PC-9 (cell line): Measurements from ENCODE around the gene SDK2. TPM values are rescaled to one million over a fixed set of nuclear protein-coding genes. Genes with fewer than 3 reads are reported as not detected.
"Not testable (repeated sequence)": the region's sequence is repeated elsewhere in the genome, so short reads cannot be mapped to it uniquely, and the experiment has no call there.

Experiments used
- BruUV-seq: library from RNA; stranded (reverse); fragments of 400-500 nt; replicated peaks from 2 replicates; lab custom pipeline; 2021; lab: Mats Ljungman, UMichigan
- CTCF ChIA-PET: fragments of 300-600 bp; sonication (Branson Sonifier 250); formaldehyde crosslinking; loops from one replicate; lab custom pipeline; 2022; ENCODE audit warnings: antibody characterized with exemption; lab: Charles Lee
- POLR2A ChIA-PET: fragments of 300-600 bp; sonication (Branson Sonifier 250); formaldehyde crosslinking; loops from one replicate; lab custom pipeline; 2022; ENCODE audit warnings: antibody characterized with exemption; ENCODE audit not compliant: unreplicated experiment; lab: Charles Lee
- DNase-seq, 2 experiments: peaks; one replicate each; pipeline versions ENCODE4 v3.0.0 to v3.0.0-alpha.2; 2015 to 2022; ENCODE audit warnings: mixed read lengths in 1 of 2
- H2AFZ ChIP-seq: fragments of 200-600 bp; sonication (generic); 2 replicates; pipeline ENCODE4 v1.8.1; 2017; ENCODE audit warnings: antibody characterized with exemption
- H3F3A ChIP-seq: fragments of 200-600 bp; sonication (generic); 2 replicates; pipeline ENCODE4 v1.8.1; 2017; ENCODE audit warnings: antibody characterized with exemption, mild to moderate bottlenecking, low read depth; ENCODE audit not compliant: insufficient read depth
- H3K27ac ChIP-seq: fragments of 200-600 bp; sonication (generic); 2 replicates; pipeline ENCODE4 v1.6.1; 2016; ENCODE audit warnings: mixed run types
- H3K27me3 ChIP-seq: fragments of 200-600 bp; sonication (generic); 2 replicates; pipeline ENCODE4 v1.6.1; 2016; ENCODE audit warnings: low read depth, mixed run types; ENCODE audit not compliant: insufficient read depth
- H3K36me3 ChIP-seq: fragments of 200-600 bp; sonication (generic); 2 replicates; pipeline ENCODE4 v1.6.1; 2016; ENCODE audit warnings: low read depth, mixed run types
- H3K4me1 ChIP-seq: fragments of 200-600 bp; sonication (generic); replicated peaks from 2 replicates; pipeline ENCODE4 v1.6.1; 2016; ENCODE audit warnings: mixed run types; ENCODE audit not compliant: insufficient read depth
- H3K4me2 ChIP-seq: fragments of 200-600 bp; sonication (generic); 2 replicates; pipeline ENCODE4 v1.6.1; 2017; ENCODE audit warnings: mixed run types
- H3K4me3 ChIP-seq: fragments of 200-600 bp; sonication (generic); 2 replicates; pipeline ENCODE4 v1.6.1; 2016; ENCODE audit warnings: mixed run types
- H3K79me2 ChIP-seq: fragments of 200-600 bp; sonication (generic); 2 replicates; pipeline ENCODE4 v1.6.1; 2017; ENCODE audit warnings: low read depth, mixed run types
- H3K9me2 ChIP-seq: fragments of 200-600 bp; sonication (generic); 2 replicates; pipeline ENCODE4 v1.8.1; 2017; ENCODE audit warnings: mild to moderate bottlenecking; ENCODE audit not compliant: insufficient read depth
- H3K9me3 ChIP-seq: fragments of 200-600 bp; sonication (generic); 2 replicates; pipeline ENCODE4 v1.8.1; 2016; ENCODE audit warnings: low read depth; ENCODE audit not compliant: insufficient read depth
- H4K20me1 ChIP-seq: fragments of 200-600 bp; sonication (generic); 2 replicates; pipeline ENCODE4 v1.8.1; 2017; ENCODE audit not compliant: insufficient read depth
- EZH2 ChIP-seq: fragments of 200-600 bp; sonication (generic); IDR thresholded peaks from 2 replicates; pipeline ENCODE4 v1.8.0; 2017; ENCODE audit warnings: antibody characterized with exemption, low read depth
- intact Hi-C: fragments of 100-400 bp; cut with micrococcal nuclease; formaldehyde crosslinking; loops from one replicate; pipeline ENCODE4 v1.10.0; 2022; ENCODE audit not compliant: unreplicated experiment
- total RNA-seq: library from RNA; stranded (reverse); gene quantifications from 2 replicates; pipeline ENCODE4 v1.2.3, GENCODE V29; 2021
- TF ChIP-seq, protein P1 (sequence below): fragments of 200-600 bp; sonication (generic); conservative IDR thresholded peaks from 2 replicates; pipeline ENCODE4 v1.6.1; 2017; ENCODE audit warnings: mixed run types, antibody characterized with exemption, mild to moderate bottlenecking, moderate library complexity

The SDK2 gene
- total RNA-seq, 1 experiment from 2014 or later, result 0.04 TPM

DNA sequence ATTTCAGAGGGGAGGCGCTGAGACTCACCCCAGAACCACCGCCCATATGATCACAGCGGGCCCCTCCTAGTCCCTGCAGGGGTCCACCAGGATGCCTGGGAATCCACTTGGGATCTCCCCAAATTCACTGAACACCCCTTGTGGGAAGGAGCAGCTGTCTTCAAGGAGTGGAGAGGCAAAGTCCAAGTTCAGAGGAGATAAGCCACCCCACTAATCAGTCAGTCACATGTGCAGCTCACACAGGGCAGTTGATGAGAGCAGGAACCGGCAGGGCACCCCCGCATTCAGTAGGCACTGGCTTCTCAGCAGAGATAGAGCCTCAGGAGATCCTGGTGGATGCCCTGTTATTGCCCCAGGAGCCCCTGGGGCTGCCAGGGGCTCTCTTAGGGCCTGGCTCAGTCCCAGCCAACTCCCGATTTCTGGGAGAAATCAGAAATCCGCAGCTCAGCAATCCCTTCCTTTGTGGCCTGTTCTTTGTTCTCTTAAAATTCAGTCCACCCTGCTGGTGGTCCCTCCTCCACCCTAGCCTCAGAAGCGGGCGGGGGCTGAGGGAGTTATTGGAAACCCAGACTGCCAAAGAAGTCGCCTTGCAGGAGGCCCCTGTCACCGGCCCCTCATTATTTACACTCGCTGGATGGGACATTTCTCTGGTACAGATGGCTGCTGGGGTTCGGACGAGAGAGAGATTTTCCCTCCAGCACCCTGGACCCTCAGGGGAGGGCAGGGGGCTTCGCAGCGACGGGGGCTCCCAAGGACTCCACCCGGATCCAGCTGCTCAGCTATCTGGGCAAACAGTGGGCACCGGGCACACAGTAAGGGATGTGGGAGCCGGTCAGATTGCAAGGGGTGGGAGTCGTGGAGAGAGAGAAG is 334.3 kb downstream of the SDK2 start:
- peaks cover 66% of the 10 kb centered on the region for H3K79me2 ChIP-seq
- peaks cover 39% of the 10 kb centered on the region for H3F3A ChIP-seq
- H2AFZ ChIP-seq, result no peak overlapping the region
- H3K4me2 ChIP-seq, result peak overlapping the region; percentile 90
- H3K9me3 ChIP-seq, result no peaks in the 10 kb centered on the region
- ChIA-PET CTCF (interaction anchor here (0.6 to 1.0 kb wide), 3 partner anchors 11 to 1887 kb away, joined by 3 to 5 read pairs (median 3); no protein-coding TSS in a partner anchor), POLR2A (interaction anchor here (0.6 to 1.3 kb wide), 3 partner anchors 16 to 50 kb away, joined by 3 to 7 read pairs (median 7); no protein-coding TSS in a partner anchor)
- no peaks in the 10 kb centered on the region for H3K9me2 ChIP-seq
- intact Hi-C loops, result loop anchor here (2.0 to 5.0 kb wide), 2 partner anchors 31 to 583 kb away; no protein-coding TSS in a partner anchor
- DNase-seq, result no peak
- peaks cover 13% of the 10 kb centered on the region; the same call in 1 of the 2 replicates for H3K36me3 ChIP-seq
- TSS peak; percentile 22 for BruUV-seq
- peaks cover 5% of the 10 kb centered on the region; the same call in 1 of the 2 replicates for H4K20me1 ChIP-seq
- TF ChIP-seq, protein P1, sequence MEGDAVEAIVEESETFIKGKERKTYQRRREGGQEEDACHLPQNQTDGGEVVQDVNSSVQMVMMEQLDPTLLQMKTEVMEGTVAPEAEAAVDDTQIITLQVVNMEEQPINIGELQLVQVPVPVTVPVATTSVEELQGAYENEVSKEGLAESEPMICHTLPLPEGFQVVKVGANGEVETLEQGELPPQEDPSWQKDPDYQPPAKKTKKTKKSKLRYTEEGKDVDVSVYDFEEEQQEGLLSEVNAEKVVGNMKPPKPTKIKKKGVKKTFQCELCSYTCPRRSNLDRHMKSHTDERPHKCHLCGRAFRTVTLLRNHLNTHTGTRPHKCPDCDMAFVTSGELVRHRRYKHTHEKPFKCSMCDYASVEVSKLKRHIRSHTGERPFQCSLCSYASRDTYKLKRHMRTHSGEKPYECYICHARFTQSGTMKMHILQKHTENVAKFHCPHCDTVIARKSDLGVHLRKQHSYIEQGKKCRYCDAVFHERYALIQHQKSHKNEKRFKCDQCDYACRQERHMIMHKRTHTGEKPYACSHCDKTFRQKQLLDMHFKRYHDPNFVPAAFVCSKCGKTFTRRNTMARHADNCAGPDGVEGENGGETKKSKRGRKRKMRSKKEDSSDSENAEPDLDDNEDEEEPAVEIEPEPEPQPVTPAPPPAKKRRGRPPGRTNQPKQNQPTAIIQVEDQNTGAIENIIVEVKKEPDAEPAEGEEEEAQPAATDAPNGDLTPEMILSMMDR, result no peak
- TF ChIP-seq EZH2, result no peak
- peak overlapping the region; percentile 93 for H3K4me3 ChIP-seq
- no peaks in the 10 kb centered on the region for H3K27me3 ChIP-seq
- peaks cover 53% of the 10 kb centered on the region for H3K4me1 ChIP-seq
- H3K27ac ChIP-seq, result peak overlapping the region; percentile 84

DNA sequence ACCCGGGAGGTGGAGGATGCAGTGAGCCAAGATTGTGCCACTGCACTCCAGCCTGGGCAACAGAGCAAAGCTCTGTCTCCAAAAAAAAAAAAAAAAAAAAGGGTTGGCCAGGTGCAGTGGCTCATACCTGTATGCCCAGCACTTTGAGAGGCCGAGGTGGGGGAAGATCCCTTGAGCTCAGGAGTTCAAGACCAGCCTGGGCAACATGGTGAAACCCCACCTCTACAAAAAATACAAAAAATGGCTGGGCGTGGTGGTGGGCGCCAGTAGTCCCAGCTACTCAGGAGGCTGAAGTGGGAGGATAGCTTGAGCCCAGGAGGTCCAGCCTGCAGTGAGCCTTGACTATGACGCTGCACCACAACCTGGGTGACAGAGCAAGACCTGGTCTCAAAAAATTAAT is 335.3 kb downstream of the SDK2 start:
- Histone ChIP-seq H3K4me1 (peaks cover 61% of the 10 kb centered on the region), H3F3A (peaks cover 39% of the 10 kb centered on the region), H3K27ac (peak overlapping the region; percentile 84), H3K4me3 (peak overlapping the region; percentile 93; the same call in 1 of the 2 replicates), H3K36me3 (peaks cover 13% of the 10 kb centered on the region; the same call in 1 of the 2 replicates), H3K4me2 (peak overlapping the region; percentile 90), H3K79me2 (peaks cover 76% of the 10 kb centered on the region)
- not testable (repeated sequence) for H4K20me1 ChIP-seq, DNase-seq, H3K27me3 ChIP-seq, BruUV-seq, H3K9me2 ChIP-seq, H3K9me3 ChIP-seq, H2AFZ ChIP-seq
- CTCF ChIA-PET, result interaction anchor here (0.6 kb wide), 1 partner anchor 581 kb away, joined by 17 read pairs; no protein-coding TSS in a partner anchor
- intact Hi-C loops, result loop anchor here (1.0 to 2.0 kb wide), 4 partner anchors 16 to 61 kb away; no protein-coding TSS in a partner anchor
- POLR2A ChIA-PET, result interaction anchor here (0.6 to 1.3 kb wide), 3 partner anchors 17 to 1569 kb away, joined by 3 to 7 read pairs (median 3); no protein-coding TSS in a partner anchor

DNA sequence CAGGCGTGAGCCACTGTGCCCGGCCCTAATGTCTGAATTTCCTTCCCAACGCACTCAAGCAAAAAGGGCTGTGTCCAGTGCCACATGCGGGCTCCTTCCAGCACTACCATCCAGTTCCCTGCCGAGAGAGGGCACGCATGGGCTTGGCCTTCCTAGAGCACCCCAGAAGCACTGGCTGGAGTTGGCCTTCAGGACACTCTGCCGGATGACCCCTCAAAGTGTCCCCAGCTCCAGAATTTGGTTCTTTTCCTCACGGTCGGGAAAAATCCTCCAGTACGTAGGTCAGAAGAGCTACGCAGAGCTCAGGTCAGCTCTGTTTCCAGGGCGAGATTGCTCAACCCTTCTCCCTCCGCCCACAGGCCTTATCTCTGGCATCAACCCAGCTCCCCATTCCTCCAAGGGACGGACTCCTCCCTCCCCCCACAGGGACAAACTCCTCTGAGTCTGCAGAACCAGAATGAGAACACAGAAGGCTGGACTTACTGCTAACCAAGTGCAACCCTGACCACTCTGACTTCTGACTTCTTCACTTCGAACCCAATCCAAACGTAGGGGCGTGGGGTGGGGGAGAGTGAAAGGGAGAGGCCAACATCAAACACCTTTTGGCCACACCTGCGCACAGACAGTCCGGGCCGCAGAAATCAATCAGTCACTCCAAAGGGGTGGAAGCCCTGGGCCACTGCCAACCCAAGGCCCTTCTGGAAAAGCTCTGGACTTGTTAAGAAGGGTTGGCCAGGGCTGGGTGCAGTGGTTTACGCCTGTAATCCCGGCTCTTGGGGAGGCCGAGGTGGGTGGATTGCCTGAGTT is 336.0 kb downstream of the SDK2 start:
- Histone ChIP-seq H2AFZ (no peak overlapping the region), H3K4me2 (peak overlapping the region; percentile 90), H3K27me3 (no peaks in the 10 kb centered on the region), H4K20me1 (peaks cover 5% of the 10 kb centered on the region; the same call in 1 of the 2 replicates), H3K9me2 (no peaks in the 10 kb centered on the region), H3K9me3 (no peaks in the 10 kb centered on the region), H3K27ac (peak overlapping the region; percentile 84), H3K4me3 (peak overlapping the region; percentile 93), H3K4me1 (peaks cover 65% of the 10 kb centered on the region), H3F3A (peaks cover 39% of the 10 kb centered on the region), H3K79me2 (peaks cover 83% of the 10 kb centered on the region), H3K36me3 (peaks cover 13% of the 10 kb centered on the region; the same call in 1 of the 2 replicates)
- BruUV-seq, result no TSS peak
- TF ChIP-seq, protein P1, result no peak
- peak; percentile 95 to 98 for DNase-seq
- ChIA-PET POLR2A (interaction anchor here (0.6 to 1.3 kb wide), 12 partner anchors 15 to 1673 kb away, joined by 3 to 17 read pairs (median 4); no protein-coding TSS in a partner anchor), CTCF (no interaction called here)
- intact Hi-C loops, result loop anchor here (1.0 to 2.0 kb wide), 4 partner anchors 15 to 62 kb away; no protein-coding TSS in a partner anchor
